RPMI8226 (cell line): ENCODE results near the gene MCU.
"Not testable (repeated sequence)": the region's sequence is repeated elsewhere in the genome, so short reads cannot be mapped to it uniquely, and the experiment has no call there.

ENCODE experiments used
- DNase-seq: peaks from one replicate; pipeline ENCODE4 v3.0.0-alpha.2; 2015

The MCU gene

GRCh38 chr10:72912736-72913135 lies 220.8 kb downstream of the MCU start:
- DNase-seq: no peak

GRCh38 chr10:72913287-72913686 lies 221.3 kb downstream of the MCU start:
- no peak for DNase-seq

GRCh38 chr10:72917201-72917600 lies 225.3 kb downstream of the MCU start:
- DNase-seq: not testable (repeated sequence)

- not testable (repeated sequence) for DNase-seq
These were observed 225.9 kb downstream of the MCU start for GRCh38 chr10:72917803-72918332.

- no peak for DNase-seq
These were observed 226.4 kb downstream of the MCU start for GRCh38 chr10:72918352-72918751.

- not testable (repeated sequence) for DNase-seq
These were observed 229.3 kb downstream of the MCU start for GRCh38 chr10:72921147-72921683.

- no peak for DNase-seq
These were observed 232.4 kb downstream of the MCU start for GRCh38 chr10:72924351-72924750.

- DNase-seq: no peak
These were observed 234.1 kb downstream of the MCU start for GRCh38 chr10:72925951-72926465.

- DNase-seq: no peak
These were observed 235.5 kb downstream of the MCU start for GRCh38 chr10:72927485-72927884.

- no peak for DNase-seq
These were observed 236.9 kb downstream of the MCU start for GRCh38 chr10:72928798-72929197.

- no peak for DNase-seq
These were observed 238.3 kb downstream of the MCU start for GRCh38 chr10:72930276-72930675.

GRCh38 chr10:72932259-72933015 lies 240.5 kb downstream of the MCU start:
- DNase-seq: no peak

- no peak for DNase-seq
These were observed 243.4 kb downstream of the MCU start for GRCh38 chr10:72935361-72935760.
